GM21367 (cell line): ENCODE data around the gene IFITM10.

Experiments used
- ATAC-seq: cut with Tn5 transposase; IDR thresholded peaks from one replicate; pipeline ENCODE4 v1.9.1; 2021; ENCODE audit not compliant: unreplicated experiment

Gene IFITM10

DNA sequence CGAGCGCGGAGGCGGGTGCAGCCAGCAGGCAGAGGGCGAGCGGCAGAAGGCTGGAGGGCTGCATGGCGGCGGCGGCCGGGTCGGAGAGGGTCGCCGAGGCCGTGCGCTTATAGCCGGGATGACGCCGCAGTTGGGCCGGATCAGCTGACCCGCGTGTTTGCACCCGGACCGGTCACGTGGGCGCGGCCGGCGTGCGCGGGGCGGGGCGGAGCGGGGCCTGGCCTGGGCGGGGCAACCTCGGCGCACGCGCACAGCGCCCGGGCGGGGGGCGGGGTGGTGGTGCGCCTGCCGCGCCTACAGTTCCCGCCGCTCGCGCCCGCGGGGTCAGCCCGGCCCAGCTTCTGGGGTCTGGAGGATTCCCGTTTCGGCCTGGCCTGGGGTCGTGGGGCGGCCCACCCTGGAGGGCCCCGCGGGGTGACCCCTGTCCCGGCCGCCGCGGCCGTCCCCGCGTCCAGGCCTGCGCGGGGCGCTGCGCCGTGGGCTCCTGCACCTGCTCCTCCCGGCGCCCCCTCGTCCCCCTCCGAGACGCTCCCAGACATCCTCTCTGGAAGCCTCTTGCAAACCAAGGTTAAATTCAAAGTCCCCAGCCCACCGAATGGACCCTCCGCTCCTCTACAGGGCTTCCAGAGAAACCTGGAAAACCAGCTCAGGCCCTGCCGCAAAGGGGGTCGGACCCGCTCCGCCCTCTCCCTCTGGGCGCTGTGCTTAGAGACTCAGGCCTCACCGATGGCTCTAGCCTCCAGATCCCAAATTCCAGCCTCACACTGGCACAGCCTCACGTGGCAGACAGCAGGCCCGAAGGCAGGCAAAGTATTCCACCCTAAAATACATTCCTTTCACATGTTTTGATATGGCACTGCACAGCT is 13.6 kb upstream of the IFITM10 start, which contains the start of gene CTSD:
TSS of gene CTSD (minus strand) at position 132 of the 866 bp plus-strand sequence. CDS start at position 64, 68 bp downstream.
- peak; percentile 63 for ATAC-seq

DNA sequence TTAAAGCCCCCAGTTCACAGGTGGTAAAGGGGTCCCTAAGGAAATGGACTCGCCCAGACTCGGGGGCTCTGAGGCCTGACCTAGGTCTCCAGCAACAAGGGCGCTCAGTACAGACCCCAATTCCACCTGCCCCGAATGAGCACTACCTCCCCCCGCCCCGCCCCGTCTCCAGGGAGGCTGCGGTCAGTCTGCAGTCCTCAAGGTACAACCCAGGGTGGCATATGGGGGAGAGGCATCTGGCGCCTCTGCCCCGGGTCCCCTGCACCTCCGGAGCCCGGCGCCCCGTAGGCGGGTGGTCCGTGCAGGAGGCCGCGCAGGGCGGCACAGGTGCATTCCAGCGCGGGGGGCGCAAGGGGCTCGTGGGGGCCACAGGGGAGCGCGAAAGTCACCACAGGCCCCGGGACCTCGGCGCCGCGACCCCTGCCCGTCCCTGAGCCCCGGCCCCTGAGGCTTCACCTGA is 13.0 kb upstream of the IFITM10 start:
- ATAC-seq, result no peak

DNA sequence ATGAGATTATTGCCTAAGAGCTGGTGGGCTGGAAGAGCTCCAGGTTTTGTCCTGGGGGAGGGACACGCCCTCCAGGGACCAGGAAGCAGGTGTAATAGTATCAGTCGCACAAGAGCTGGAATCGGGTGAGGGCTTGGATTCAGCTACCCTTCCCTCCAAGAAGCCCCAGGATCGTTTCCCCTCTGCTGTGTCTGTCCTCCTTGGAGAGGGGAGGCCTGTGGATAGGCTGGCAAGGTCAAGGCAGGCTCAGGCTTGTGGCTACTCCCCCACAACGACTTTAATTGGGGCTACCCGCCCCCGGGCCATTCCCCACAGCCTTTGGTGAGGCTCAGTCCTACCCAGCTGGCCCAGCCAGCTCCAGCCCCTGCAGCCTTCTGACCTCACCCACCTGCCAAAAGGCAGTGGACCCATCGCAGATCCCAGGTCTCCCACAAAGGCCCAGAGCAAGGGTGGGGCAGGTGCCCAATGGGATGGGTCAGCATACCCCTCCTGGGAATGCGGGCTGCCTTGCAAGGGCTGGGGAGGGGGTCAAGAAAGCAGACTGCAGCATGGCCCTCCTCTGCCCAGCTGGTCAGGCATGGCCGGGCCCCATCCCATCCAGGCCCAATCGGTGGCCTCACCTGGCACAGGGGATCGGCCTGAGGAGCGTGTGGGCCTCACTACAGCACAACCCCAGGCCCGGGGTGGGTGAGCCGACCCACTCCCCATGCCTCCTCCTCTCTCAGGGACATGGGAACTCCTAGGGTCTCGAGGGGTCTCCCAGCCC is 12.3 kb upstream of the IFITM10 start:
- ATAC-seq, result no peak

DNA sequence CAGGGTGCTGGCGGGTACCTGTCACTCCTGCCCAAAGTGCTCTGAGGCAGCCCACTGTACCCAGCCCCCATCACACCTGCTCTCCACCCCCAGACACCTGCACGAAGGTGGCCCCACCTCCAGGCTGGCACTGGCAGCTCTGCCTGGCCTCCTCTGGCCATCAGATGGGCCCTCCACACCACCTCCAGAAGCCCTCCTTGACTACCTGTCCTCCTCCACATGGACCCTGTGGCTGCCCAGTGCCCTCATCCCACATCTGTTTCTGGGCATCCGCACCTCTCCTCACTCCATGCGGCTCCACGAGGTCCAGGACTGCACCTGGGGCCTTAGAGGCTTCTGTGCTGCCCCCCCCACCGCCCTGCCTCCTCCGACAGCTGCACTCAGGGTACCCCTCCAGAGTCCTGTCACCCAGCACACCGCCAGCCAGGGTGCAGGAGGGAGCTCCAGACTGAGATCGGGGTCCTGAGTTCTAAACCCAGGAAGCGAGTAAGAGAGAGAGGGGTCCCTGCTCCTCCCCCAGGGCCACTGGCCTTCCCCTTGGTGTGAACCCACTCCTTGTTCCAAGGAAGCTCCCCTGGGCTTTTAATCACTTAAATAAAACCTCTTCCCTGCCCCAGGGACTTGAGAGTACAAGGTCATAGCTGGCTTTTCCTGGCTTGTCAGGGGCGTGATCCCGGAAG is 11.6 kb upstream of the IFITM10 start:
- no peak for ATAC-seq

DNA sequence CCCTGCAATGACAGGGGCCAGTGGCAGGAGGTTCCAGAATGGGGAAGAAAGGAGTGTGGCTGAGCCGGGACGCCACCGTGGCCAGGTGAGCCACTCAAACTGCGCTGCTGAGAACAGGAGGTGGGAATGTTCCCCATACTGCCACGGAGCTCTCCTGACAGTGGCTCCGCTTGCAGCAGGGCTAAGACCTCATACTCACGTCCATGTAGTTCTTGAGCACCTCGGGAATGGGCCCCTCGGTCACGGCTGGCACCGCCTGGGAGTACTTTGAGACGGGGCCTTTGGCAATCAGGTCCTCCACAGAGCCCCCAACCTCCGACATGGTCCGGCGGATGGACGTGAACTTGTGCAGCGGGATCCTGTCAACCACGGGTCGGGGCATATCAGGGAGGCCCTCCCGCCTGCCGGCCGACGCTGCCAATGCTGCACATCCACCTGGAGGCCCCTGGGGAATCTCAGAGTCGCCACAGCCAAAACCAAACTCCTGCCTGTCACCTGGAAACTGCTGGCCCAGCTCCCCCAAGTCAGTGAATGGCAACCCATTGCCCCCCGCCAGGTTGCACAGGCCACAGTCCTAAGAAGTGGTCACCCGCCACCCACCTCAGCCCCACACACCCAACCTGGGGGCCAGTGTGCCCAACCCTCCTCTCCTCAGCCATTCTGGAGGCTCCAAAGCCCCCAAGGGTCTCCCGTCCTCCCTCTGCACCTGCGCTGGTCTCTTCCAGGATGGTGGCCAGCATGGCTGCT is 10.9 kb upstream of the IFITM10 start:
- ATAC-seq, result no peak

DNA sequence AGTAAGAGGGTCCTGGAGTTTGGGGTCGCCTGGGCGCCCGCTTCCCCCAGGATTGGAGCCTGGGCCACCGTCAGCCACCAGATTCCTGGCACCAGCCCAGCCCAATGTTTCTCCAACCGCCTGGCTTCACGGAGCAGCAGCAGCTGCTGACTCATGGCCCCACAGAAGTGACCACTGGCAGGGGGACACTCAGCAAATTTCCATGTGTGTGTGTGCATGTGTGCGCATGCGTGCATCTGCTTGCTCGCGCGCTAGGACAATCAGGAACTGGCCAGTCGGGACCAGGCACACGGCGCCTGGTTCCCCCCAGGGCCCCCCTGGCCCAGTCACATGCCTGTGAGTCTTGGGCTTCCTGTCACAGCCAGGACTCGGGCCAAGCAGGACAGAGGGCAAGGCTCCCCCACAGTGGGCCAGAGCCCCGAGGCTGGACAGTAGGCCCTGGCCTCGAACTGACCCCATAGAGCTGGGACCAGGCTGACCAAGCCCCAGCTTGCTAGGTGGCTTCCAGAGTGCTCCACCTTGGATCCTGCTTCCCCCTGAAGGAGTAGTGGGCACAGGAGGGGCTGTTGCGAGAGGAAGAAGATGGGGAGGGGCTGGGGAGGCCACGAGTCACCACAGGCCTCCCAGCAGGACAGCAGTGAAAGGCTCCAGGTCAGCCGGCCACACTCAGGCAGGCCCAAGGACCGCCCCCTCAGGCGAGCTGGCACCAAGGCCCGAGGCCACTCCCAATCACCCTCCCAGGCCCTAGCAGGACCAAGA is 10.1 kb upstream of the IFITM10 start:
- ATAC-seq, result no peak

DNA sequence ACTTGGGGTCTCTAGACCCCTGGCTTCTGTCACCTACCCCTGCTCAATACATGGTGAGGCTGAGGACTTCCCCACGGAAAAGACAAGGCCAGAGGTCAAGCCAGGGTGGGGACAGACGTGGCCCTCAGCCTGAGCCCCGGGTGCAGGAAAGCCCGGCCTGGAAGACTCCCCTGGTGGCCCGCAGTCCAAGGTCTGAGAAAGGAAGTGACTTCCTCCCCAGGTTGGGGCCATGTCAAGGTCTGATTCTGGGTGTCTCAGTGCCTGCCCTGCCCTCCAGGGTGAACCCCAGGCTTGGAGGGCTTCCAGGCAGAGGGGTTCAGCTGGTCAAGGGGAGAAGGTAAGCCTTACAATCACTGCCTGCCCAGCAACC is 9.4 kb upstream of the IFITM10 start:
- no peak for ATAC-seq

DNA sequence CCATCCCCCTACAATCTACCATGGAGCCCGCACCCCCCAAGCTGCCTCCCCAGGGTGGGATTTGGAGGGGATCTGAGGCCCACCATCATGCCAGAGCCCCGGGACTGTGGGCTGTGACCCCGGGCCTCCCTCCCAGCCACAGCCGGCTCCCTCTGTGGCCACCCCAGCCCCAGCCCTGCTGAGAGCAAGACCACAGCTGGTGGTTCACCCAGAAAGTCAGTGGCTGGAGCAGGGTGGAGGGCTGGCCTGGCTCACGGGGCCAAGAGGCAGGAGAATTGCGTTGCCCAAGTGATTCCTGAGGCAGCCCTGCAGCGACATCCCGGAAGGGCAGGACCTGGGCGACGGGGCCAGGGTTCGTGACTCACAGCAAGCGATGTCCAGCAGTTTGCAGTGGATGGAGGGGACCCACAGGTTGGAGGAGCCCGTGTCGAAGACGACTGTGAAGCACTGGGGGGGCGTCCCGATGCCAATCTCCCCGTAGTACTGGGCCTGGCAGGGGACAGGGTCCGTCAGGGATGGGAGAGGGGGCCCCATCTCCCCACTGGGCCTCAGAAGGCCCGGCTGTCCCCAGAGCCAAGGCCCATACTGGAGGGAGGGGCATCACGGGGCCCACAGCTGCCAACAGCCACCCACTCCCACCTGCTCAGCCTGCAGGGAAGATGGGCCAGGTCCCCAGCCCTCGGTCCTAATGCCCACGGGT is 8.9 kb upstream of the IFITM10 start:
- no peak for ATAC-seq

DNA sequence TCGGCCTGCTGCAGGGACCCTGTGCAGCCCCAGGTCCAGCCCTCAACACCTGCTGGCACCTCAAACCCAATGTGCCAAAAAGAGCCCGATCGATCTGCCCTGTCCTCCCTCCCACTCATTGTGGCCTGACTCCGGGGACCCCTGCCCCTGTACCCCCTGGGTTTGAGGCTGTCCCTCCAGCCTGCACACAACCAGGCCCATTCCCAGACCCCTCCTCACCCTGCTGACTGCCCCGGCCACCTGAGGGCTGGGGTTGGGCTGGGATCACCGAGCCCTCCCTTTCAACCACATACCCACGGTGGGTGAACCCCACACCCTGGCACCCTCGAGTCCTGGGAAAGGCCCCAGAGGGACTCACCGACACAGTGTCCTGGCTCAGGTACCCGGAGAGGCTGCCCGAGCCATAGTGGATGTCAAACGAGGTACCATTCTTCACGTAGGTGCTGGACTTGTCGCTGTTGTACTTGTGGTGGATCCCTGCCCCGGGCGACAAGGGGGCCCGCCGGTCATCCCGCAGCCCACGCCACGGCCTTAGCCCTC is 8.3 kb upstream of the IFITM10 start:
- no peak for ATAC-seq

DNA sequence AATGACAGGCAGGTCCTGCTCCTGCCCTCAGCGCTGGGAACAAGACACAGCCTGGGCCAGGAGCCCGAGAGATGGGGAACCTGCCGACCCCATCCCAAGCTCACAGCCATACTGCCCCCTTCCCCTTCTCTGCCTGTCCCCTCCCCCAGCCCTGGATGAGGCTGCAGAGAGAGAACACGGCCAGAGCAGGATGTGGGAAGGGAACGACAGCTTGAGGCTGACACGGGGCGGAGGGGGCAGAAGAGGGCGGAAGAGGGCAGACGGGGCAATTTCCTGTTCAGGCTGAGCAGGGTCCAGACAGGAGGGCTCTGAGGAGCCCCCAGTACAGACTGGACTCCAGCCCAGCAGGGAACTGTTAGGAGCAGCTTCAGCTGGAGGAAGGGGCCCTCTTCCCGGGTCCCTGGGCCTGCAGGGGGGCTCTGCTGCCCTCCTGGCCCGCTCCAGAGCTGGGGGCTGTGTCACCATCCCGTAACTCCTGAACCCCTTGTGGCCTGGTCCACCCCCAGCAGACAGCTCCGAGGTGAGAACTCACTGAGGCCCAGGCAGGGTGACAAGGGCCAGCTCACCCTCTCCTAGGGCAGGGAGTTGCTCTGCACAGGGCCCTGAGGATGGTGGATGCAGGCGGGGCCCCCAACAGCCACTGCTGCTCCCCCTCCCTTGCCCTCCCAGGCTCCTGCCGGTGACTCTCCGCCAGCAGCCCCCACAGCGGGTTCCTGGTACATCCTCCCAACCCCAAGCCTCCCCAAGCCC is 7.6 kb upstream of the IFITM10 start:
- ATAC-seq, result no peak

DNA sequence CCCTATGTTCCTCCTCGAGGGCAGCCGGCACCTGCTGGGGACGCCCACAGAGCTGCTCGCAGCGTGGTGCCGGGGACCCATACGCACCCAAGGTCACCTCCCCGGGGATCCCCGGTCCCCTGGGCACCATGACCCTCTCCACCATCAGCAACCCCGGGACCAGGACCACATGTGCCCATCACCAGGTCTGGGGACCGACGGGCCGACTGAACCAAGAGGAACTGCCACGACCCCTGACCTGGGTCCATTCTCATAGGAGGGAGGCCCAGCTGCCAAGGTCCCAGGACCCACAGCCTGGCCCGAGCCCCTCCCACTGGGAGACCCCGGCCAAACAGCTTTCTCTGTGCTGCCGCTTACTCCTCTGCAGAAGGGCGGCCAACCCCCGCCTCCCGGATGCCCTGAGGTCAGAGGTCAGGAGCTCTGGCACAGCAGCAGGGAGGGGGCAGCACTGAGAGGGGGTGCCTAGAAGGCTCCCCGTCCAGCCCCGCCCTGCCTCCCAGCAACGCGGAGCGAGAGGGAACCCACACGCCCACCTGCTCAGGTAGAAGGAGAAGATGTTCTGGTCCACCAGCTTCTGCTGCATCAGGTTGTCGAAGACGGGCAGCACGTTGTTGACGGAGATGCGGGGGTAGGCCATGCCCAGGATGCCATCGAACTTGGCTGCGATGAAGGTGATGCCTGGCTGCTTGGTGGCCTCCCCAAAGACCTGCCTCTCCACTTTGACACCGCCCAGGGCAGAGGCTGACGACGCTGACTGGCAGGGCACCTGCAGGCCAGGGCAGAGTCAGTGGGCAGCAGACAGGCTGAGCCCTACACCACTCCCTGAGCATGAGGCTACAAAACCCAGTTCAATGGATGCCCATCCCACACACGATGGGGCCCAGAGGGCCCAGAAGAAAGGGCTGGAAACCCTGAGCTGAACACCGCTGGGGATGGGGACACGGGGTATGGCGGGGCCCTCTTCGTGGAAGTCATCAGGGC is 6.7 kb upstream of the IFITM10 start:
- ATAC-seq, result no peak

DNA sequence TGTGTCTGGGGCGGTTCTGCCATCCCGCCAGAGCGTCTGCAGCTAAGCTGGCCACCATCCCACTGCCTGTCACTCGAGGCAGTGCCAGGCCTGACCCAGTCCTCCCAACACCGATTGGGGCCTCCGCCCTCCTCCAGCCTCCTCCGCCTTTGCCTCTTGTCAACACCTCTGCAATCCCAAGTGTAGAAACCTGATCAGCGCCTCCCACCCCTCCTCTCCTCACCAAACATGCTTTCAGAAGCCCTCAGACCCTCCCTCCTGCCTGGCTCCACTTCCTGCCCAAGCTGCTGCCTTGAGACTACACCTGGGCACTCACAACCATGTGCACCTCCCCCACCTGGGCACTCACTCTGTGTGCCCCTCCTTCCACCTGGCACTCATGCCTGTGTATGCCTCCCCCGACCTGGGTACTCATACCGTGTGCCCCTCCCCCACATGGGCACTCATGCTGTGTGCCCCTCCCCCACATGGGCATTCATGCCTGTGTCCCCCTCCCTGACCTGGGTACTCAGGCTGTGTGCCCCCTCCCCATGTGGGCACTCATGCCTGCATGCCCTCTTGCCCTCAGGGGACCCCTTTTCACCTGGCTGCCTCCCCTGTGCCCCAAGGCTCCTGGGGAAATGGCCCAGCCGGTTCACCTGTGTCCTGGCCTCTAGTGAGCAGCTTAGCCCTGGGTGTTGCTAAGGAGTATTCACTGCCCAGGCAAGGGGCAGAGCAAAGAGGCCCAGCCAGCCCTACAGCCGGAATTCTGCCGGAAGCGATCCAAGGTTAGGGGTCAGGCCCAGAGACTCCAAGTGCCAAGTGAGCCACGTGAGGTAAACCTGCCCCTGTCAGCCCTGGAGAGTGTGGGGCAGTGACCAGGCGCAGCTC is 5.5 kb upstream of the IFITM10 start:
- no peak for ATAC-seq

DNA sequence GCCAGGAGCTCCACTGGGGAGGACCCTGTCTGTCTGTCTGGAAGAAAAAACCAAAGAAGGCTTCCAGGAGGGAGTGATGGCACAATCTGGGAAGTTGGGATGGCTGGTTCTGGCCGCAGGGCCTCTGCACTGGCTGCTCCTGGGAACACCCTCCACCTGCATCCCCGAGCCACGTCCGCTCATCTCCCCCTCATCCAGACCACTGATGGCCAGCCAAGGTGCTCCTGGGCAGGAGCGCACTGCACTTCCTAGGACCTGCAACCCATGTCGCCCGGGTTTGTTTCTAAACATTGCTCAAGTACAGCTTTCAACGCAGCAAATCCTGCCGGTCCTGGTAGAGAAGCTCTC is 4.9 kb upstream of the IFITM10 start:
- no peak for ATAC-seq

DNA sequence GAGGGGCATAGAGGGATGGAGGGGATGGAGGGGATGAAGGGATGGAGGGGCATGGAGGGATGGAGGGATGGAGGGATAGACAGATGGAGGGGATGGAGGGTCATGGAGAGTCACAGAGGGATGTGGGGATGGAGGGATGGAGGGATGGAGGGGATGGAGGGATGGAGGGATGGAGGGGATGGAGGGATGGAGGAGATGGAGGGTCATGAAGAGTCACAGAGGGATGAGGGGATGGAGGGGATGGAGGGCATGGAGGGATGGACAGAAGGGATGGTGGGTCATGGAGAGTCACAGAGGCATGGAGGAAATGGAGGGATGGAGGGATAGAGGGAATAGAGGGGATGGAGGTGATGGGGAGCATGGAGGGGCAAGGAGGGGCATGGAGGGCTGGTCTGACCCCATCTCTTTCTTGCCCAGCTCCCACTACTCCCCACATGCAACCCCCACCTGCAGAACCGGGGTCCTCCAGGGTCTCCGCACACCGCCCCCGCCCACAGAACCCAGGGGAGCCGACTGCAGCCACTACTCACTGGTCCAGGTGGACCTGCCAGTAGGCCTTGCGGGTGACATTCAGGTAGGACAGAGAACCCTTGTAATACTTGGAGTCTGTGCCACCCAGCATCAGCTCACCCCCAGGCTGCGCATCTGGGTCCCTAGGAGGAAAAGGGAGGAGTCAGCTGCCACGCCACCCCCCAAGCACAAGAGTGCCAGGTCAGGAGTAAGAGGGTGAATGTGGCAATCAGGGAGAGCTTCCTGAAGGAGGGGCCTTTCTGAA is 4.2 kb upstream of the IFITM10 start:
- no peak for ATAC-seq

DNA sequence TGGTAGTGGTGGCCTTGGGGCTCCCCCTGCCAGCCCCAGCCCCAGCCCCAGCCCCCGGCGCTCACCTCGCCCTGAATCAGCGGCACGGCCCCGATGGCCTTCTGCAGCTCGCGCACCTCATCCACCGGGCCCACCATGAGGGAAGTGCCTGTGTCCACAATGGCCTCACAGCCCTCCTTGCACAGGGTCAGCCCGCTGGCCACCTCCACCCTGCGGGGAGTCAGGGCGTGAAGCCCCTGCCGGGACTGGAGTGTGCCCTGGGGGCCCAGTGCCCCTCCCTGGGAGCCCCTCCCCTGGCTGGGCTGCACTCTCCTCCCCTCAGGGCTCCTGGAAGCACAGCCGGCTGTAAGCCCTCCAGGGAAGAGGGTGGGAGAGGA is 3.5 kb upstream of the IFITM10 start:
- no peak for ATAC-seq
